Epithelial cell of prostate (primary cell): ENCODE data around the gene MGAT1.

ENCODE experiments used
- DNase-seq: peaks from one replicate; pipeline ENCODE4 v3.0.0-alpha.2; 2011; ENCODE audit warnings: low read depth, low spot score
- H3K27ac ChIP-seq: fragments of 450-650 bp; 2 replicates; pipeline ENCODE4 v1.5.1; 2017; ENCODE audit warnings: mild to moderate bottlenecking

Gene MGAT1

GRCh38 chr5:180824630-180825476 lies 22.2 kb upstream of the MGAT1 start:
- DNase-seq, result no peak
- no peak overlapping the region for H3K27ac ChIP-seq

- DNase-seq, result no peak
- H3K27ac ChIP-seq, result no peak overlapping the region
Measured at GRCh38 chr5:180823940-180824629, 21.5 kb upstream of the MGAT1 start.

- no peak overlapping the region for H3K27ac ChIP-seq
- no peak for DNase-seq
Measured at GRCh38 chr5:180823346-180823745, 20.7 kb upstream of the MGAT1 start.

DNA sequence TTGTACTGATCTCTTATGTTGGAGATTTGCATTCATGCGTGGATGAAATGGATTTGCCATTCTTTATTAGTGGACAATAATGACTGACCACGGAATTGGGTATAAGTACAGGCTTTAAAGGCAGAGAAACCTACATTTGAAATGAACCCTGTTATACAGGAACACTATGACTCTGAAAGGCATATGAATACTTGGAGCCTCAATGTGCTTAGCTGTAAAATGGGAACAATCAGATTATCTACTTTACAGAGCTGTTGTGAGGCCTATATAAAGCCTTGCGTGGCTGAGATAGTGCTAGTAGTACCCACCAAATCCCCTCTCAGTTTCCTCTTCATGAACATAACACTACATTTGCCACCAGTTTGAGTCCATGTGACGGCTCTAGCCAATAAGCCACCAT lies 18.9 kb upstream of the MGAT1 start:
- H3K27ac ChIP-seq, result no peak overlapping the region
- no peak for DNase-seq

DNA sequence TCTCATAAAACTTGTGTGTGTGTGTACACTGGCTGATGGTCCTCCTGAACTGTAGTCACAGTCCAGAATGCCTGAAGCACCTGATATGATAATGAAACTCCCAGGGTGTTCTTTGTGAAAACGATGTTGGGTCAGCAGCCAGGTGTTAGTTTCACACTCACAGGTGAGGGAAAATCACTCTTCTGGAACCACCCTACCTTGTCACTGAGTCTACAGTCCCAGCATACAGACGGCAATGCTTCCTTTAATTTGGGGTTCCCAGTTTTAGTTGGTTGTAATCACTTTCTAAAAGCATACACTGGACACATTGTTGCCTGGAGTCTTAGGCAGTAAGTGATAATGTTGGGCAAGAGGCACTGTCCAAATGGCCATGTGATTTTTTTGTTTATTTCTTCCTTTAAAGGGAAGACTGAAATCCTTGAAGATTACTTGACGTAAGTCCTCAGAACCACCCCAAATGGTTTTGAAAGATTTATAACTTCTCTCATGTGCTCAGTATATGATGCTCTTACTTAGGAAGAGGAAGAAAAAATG lies 18.2 kb upstream of the MGAT1 start:
- DNase-seq, result no peak

GRCh38 chr5:180818677-180819341 lies 16.2 kb upstream of the MGAT1 start:
- DNase-seq, result no peak

More for the DNA sequence above, 18.2 kb upstream of the MGAT1 start:
- H3K27ac ChIP-seq, result no peak overlapping the region

GRCh38 chr5:180817893-180818674 lies 15.5 kb upstream of the MGAT1 start:
- no peak for DNase-seq
- no peak overlapping the region for H3K27ac ChIP-seq

More at GRCh38 chr5:180818677-180819341, 16.2 kb upstream of the MGAT1 start:
- H3K27ac ChIP-seq, result no peak overlapping the region

- no peak for DNase-seq
- no peak overlapping the region for H3K27ac ChIP-seq
Measured at GRCh38 chr5:180816608-180817534, 14.3 kb upstream of the MGAT1 start.

DNA sequence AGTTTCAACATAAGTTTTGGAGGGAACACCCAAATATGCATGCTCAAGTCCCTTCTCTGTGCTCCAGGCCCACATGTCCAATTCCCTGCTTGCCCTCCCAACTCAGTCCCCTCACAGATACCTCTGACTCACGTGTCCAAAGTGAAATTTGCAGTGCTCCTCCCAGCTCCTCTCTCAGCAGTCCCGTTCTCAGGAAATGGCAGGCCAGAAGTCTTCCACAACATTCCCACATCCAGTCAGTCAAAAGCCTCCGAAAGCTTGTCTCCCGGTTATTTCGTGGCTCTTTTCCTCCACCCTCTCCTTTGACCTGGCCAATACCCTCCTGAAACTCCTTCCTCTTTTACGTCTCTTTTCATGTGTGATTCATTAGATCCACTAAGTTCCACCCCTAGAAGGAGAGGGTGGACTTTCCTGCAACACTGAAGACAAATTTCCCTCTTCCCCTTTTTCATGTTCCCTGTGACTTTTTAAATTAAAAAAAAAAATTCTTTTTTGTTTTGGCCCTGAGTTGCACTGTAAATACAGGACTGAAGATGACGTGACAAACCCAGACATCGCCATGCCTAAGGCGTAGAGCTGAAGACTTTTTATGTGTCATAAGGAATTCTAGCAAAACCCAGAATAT lies 12.8 kb upstream of the MGAT1 start:
- no peak for DNase-seq
- no peak overlapping the region for H3K27ac ChIP-seq

- no peak for DNase-seq
Measured at GRCh38 chr5:180813420-180813819, 10.8 kb upstream of the MGAT1 start.

DNA sequence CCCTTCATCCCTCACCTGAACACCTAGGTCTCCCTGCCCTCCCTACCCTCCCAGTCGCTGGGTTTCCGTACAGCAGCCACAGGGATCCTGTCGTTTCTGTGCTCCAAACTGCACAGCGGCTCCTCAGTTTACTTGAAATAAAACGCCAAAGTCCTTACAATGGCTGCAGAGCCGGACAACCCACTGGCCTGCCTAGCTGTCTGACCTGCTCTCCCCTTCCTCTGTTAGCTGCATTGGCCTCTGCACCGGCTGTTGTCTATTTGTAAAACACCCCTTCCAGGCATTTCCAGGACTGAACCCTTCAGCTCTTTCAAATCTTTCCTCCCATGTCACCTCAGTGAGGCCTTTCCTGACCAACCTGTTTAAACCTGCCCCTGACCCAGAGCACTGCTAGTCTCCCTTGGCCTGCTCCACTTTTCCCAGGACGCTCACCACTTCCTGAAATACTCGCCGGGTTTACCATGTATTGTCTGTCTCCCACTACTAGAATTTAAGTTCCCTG lies 9.1 kb upstream of the MGAT1 start:
- DNase-seq, result no peak
- peak overlapping the region; percentile 94 for H3K27ac ChIP-seq

More at GRCh38 chr5:180813420-180813819, 10.8 kb upstream of the MGAT1 start:
- no peak overlapping the region for H3K27ac ChIP-seq

- DNase-seq, result no peak
- H3K27ac ChIP-seq, result peak overlapping the region; percentile 94
Measured at GRCh38 chr5:180810959-180811622, 8.5 kb upstream of the MGAT1 start.

DNA sequence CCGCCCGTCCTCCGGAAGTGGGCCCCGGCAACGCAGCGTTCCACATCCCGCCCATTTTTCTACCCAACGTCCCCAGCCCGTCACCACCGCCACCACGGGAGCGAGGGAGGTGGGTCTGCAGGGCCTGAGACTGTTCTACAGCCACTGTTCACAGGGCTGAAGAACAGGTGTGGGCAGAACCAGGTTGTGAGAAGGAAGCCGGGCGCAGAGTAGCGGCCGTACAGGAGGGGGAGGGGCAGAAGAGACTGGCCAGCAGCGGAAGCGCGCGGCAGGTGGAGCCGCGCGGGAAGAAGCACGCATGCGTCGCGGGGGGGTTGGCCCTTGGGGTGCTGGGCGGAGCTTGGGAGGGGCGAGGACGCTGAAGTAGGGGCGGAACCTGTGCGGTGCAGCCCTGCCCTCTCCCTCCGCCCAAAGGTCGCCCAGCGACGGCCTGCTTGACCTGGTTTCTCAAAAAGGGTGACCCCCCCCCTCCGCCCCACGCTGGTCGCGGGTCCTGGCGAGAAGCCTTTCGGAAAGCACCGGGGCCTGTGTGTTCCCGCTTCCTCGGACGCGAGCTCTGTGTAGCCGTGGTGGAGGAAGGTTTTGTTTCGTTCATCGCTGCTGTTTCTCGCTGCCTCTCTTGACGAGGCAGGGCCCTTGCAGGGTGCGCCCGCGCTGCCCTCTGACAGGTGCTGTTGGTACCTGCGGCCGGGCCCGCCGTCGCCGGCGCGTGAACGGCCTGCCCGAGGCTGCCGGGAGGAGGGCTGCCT lies 7.8 kb upstream of the MGAT1 start:
- H3K27ac ChIP-seq, result peak overlapping the region; percentile 94
- DNase-seq, result peak; percentile 70

DNA sequence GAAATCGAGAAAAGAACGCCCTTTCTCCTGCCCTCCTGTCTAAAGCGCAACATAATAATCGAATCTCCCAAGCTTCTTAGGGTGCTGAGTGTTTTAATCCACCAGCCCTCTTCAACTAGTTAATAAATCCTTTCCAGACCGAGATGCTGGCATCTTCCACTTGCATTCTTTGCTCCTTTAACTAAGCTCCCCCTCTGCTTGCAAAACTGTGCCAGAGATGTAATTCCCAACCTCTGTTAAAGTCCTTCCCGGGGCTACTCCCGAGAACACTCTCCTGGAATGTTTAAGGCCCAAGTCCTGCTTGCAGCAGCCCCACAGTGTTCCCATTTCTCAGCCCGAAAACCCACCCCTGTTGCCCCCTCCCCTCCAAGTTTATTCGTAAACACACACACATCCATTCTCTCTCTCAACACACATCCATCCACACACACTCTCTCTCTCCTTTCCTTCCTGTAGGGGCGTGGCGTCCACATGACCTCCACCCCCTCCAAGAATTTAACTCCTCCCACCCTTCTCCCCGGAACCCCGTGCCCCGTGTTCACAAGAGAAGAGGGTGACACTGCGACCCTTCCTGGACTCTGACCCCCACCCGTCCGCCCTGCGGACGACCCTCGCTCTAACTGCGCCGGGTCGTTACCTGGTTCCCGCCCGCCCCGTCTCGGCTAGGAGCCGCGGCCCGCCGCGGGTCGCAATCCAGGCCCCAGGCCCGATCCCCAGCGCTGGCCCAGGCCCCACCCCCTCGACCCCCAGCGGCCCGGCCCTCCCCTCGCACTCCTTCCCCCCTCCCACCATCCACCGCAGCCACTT lies 7.0 kb upstream of the MGAT1 start:
- peak overlapping the region; percentile 94 for H3K27ac ChIP-seq
- peak; percentile 75 for DNase-seq

DNA sequence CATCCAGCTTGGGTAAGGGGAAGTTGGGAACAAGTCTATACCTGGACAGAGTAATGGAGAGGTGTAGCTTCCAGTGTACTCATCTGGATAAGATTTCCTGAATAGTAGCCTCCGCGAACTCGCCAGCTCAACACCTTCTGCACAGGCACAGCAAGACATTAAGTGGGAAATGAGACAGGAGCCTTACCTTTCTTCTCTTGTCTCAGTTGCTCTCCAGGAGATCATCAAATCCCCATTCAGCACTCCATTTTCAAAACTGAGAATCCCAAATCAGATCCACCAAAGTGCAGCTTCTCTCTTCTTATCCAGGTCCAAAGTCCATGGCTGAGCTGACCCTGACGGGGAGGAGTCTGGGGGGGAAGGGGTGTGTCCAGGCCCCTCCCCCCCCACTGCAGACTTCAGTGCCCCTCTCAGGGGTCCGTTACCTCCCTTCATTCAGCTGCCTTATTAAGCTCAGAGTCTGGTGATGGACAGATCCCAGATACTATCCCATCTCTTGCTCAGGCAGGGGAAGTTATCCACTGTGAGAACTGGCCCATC lies 5.9 kb upstream of the MGAT1 start:
- peak overlapping the region; percentile 94 for H3K27ac ChIP-seq
- no peak for DNase-seq
